ELF-1 (cell line): ENCODE data around the gene ETS1.

ENCODE experiments used
- DNase-seq: peaks from one replicate; pipeline ENCODE4 v3.0.0-alpha.2; 2016; ENCODE audit warnings: low read depth, low spot score

The ETS1 gene

GRCh38 chr11:128482512-128483191 is 104.7 kb downstream of the ETS1 start:
- no peak for DNase-seq

GRCh38 chr11:128482092-128482491 is 105.3 kb downstream of the ETS1 start:
- no peak for DNase-seq

GRCh38 chr11:128481135-128481534 is 106.2 kb downstream of the ETS1 start:
- DNase-seq, result no peak

GRCh38 chr11:128480665-128481064 is 106.7 kb downstream of the ETS1 start:
- no peak for DNase-seq

GRCh38 chr11:128480066-128480465 is 107.3 kb downstream of the ETS1 start:
- no peak for DNase-seq

- DNase-seq, result no peak
Measured at GRCh38 chr11:128479144-128479543, 108.2 kb downstream of the ETS1 start.

GRCh38 chr11:128478305-128478704 is 109.1 kb downstream of the ETS1 start:
- no peak for DNase-seq

- no peak for DNase-seq
Measured at GRCh38 chr11:128477811-128478210, 109.5 kb downstream of the ETS1 start.

GRCh38 chr11:128477278-128477677 is 110.1 kb downstream of the ETS1 start:
- DNase-seq, result no peak

- no peak for DNase-seq
Measured at GRCh38 chr11:128476729-128477128, 110.6 kb downstream of the ETS1 start.

- no peak for DNase-seq
Measured at GRCh38 chr11:128476049-128476448, 111.3 kb downstream of the ETS1 start.

GRCh38 chr11:128474036-128474874 is 113.1 kb downstream of the ETS1 start:
- DNase-seq, result no peak

GRCh38 chr11:128473636-128474035 is 113.7 kb downstream of the ETS1 start:
- no peak for DNase-seq

- no peak for DNase-seq
Measured at GRCh38 chr11:128472128-128473089, 114.9 kb downstream of the ETS1 start.

- DNase-seq, result no peak
Measured at GRCh38 chr11:128471138-128471661, 116.2 kb downstream of the ETS1 start.

GRCh38 chr11:128470081-128470480 is 117.3 kb downstream of the ETS1 start:
- no peak for DNase-seq

- DNase-seq, result no peak
Measured at GRCh38 chr11:128469220-128469619, 118.1 kb downstream of the ETS1 start.

GRCh38 chr11:128468111-128468510 is 119.2 kb downstream of the ETS1 start:
- no peak for DNase-seq

GRCh38 chr11:128467610-128468041 is 119.7 kb downstream of the ETS1 start:
- peak; percentile 49 for DNase-seq

GRCh38 chr11:128467041-128467440 is 120.3 kb downstream of the ETS1 start:
- DNase-seq, result no peak

GRCh38 chr11:128465946-128466705 is 121.2 kb downstream of the ETS1 start:
- no peak for DNase-seq
